ENCODE results near the gene LBH.
"Not testable (repeated sequence)": the region's sequence is repeated elsewhere in the genome, so short reads cannot be mapped to it uniquely, and the experiment has no call there.

The LBH gene

GRCh38 chr2:30267161-30267975 is 36.0 kb downstream of the LBH start:
- ATAC-seq (ENCODE audit: insufficient read depth, low read depth) (no peak; the same call in 2 of the 3 replicates), DNase-seq (no peak)
- Histone ChIP-seq H3K4me3 (ENCODE audit: low read depth in 1 of 2, low read length in 2 of 2) (no peak overlapping the region), H3K27me3 (ENCODE audit: insufficient read depth, low read length, poor library complexity) (no peaks in the 10 kb centered on the region), H3K4me1 (ENCODE audit: insufficient read depth, low read length) (no peaks in the 10 kb centered on the region), H3K9ac (ENCODE audit: low read depth, low read length) (no peak overlapping the region), H4K20me1 (ENCODE audit: insufficient read depth, low read length) (no peaks in the 10 kb centered on the region), H3K79me2 (ENCODE audit: insufficient read depth, low read length) (no peaks in the 10 kb centered on the region), H3K36me3 (ENCODE audit: insufficient read depth, low read length) (no peaks in the 10 kb centered on the region), H3K27ac (ENCODE audit: low read length) (no peak overlapping the region), H3K4me2 (ENCODE audit: insufficient read depth, low read length) (no peak overlapping the region), H3K9me3 (ENCODE audit: insufficient read depth, low read length, severe bottlenecking) (no peaks in the 10 kb centered on the region), H2AFZ (ENCODE audit: low read depth, low read length) (no peak overlapping the region)
- TF ChIP-seq CTCF (IDR thresholded peaks at IDR 0.05; ENCODE audit: borderline replicate concordance, extremely low read depth, low read length, poor library complexity, severe bottlenecking), result no peak
- TF ChIP-seq EZH2 (IDR thresholded peaks at IDR 0.05; ENCODE audit: borderline replicate concordance, low read depth, low read length, severe bottlenecking), result no peak

GRCh38 chr2:30268296-30268871 is 37.0 kb downstream of the LBH start:
- TF ChIP-seq CTCF (IDR thresholded peaks at IDR 0.05; ENCODE audit: borderline replicate concordance, extremely low read depth, low read length, poor library complexity, severe bottlenecking) (no peak), EZH2 (IDR thresholded peaks at IDR 0.05; ENCODE audit: borderline replicate concordance, low read depth, low read length, severe bottlenecking) (no peak)
- no peak for ATAC-seq (ENCODE audit: insufficient read depth, low read depth)
- no peaks in the 10 kb centered on the region for H3K9me3 ChIP-seq (ENCODE audit: insufficient read depth, low read length, severe bottlenecking)
- H3K4me2 ChIP-seq (ENCODE audit: insufficient read depth, low read length), result no peak overlapping the region
- no peak overlapping the region for H3K27ac ChIP-seq (ENCODE audit: low read length)
- no peak for DNase-seq
- no peak overlapping the region for H3K4me3 ChIP-seq (ENCODE audit: low read depth in 1 of 2, low read length in 2 of 2)
- no peak overlapping the region for H3K9ac ChIP-seq (ENCODE audit: low read depth, low read length)
- H4K20me1 ChIP-seq (ENCODE audit: insufficient read depth, low read length), result no peaks in the 10 kb centered on the region
- H3K79me2 ChIP-seq (ENCODE audit: insufficient read depth, low read length), result no peaks in the 10 kb centered on the region
- H3K36me3 ChIP-seq (ENCODE audit: insufficient read depth, low read length), result no peaks in the 10 kb centered on the region
- H2AFZ ChIP-seq (ENCODE audit: low read depth, low read length), result no peak overlapping the region
- H3K4me1 ChIP-seq (ENCODE audit: insufficient read depth, low read length), result no peaks in the 10 kb centered on the region
- no peaks in the 10 kb centered on the region for H3K27me3 ChIP-seq (ENCODE audit: insufficient read depth, low read length, poor library complexity)

GRCh38 chr2:30269114-30269770 is 37.9 kb downstream of the LBH start:
- not testable (repeated sequence) for H4K20me1 ChIP-seq (ENCODE audit: insufficient read depth, low read length); H3K27me3 ChIP-seq (ENCODE audit: insufficient read depth, low read length, poor library complexity); H3K4me2 ChIP-seq (ENCODE audit: insufficient read depth, low read length); H3K36me3 ChIP-seq (ENCODE audit: insufficient read depth, low read length); H3K27ac ChIP-seq (ENCODE audit: low read length); H3K4me1 ChIP-seq (ENCODE audit: insufficient read depth, low read length); H3K9ac ChIP-seq (ENCODE audit: low read depth, low read length); H2AFZ ChIP-seq (ENCODE audit: low read depth, low read length); H3K4me3 ChIP-seq (ENCODE audit: low read depth in 1 of 2, low read length in 2 of 2); H3K79me2 ChIP-seq (ENCODE audit: insufficient read depth, low read length); DNase-seq; ATAC-seq (ENCODE audit: insufficient read depth, low read depth); H3K9me3 ChIP-seq (ENCODE audit: insufficient read depth, low read length, severe bottlenecking)

- TF ChIP-seq EZH2 (IDR thresholded peaks at IDR 0.05; ENCODE audit: borderline replicate concordance, low read depth, low read length, severe bottlenecking) (no peak), CTCF (IDR thresholded peaks at IDR 0.05; ENCODE audit: borderline replicate concordance, extremely low read depth, low read length, poor library complexity, severe bottlenecking) (no peak)
- Histone ChIP-seq H3K4me2 (ENCODE audit: insufficient read depth, low read length) (no peak overlapping the region), H3K9me3 (ENCODE audit: insufficient read depth, low read length, severe bottlenecking) (no peaks in the 10 kb centered on the region), H3K79me2 (ENCODE audit: insufficient read depth, low read length) (no peaks in the 10 kb centered on the region), H3K4me3 (ENCODE audit: low read depth in 1 of 2, low read length in 2 of 2) (no peak overlapping the region), H4K20me1 (ENCODE audit: insufficient read depth, low read length) (no peaks in the 10 kb centered on the region), H3K9ac (ENCODE audit: low read depth, low read length) (no peak overlapping the region), H2AFZ (ENCODE audit: low read depth, low read length) (no peak overlapping the region), H3K27ac (ENCODE audit: low read length) (no peak overlapping the region), H3K36me3 (ENCODE audit: insufficient read depth, low read length) (no peaks in the 10 kb centered on the region), H3K27me3 (ENCODE audit: insufficient read depth, low read length, poor library complexity) (no peaks in the 10 kb centered on the region), H3K4me1 (ENCODE audit: insufficient read depth, low read length) (no peaks in the 10 kb centered on the region)
- ATAC-seq (ENCODE audit: insufficient read depth, low read depth), result no peak
- no peak for DNase-seq
Measured at GRCh38 chr2:30269771-30270145, 38.4 kb downstream of the LBH start.
